ENCODE data around the gene ADAMTS2.

The ADAMTS2 gene

GRCh38 chr5:179311091-179311470 lies 34.2 kb downstream of the ADAMTS2 start:
- DNase-seq (ENCODE audit: low read depth) = no peak

DNA sequence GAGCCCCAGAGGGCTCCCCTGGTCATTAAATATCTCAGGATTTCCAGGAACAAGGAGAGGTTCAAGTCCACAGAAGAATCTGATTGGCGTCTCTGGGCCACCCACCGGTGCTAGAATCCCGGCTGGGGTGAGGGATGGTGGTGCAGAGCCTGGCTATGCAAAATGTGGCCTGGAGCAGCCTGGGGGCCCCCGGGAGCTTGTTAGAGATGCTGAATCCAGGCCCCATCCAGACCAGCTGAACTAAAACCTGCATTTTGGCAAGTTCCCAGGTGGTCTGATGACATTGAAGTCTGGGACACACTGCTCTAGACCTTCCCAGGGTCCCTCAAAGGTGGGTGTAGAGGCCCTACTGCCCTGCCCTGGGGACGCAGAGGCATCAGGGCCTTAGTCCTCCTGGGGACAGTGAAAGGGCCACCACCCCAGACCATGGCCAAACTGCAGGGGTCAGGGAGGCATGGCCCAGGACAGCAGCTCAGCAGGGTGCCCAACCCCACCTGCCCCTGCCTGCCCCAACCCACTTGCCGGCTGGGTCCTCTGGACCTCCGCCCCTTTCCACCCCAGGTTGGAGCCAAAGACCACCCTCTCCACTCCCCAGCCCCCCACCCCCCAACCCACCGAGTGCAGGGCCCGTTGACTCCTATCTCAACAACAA lies 34.7 kb downstream of the ADAMTS2 start:
- no peak for DNase-seq (ENCODE audit: low read depth)

DNA sequence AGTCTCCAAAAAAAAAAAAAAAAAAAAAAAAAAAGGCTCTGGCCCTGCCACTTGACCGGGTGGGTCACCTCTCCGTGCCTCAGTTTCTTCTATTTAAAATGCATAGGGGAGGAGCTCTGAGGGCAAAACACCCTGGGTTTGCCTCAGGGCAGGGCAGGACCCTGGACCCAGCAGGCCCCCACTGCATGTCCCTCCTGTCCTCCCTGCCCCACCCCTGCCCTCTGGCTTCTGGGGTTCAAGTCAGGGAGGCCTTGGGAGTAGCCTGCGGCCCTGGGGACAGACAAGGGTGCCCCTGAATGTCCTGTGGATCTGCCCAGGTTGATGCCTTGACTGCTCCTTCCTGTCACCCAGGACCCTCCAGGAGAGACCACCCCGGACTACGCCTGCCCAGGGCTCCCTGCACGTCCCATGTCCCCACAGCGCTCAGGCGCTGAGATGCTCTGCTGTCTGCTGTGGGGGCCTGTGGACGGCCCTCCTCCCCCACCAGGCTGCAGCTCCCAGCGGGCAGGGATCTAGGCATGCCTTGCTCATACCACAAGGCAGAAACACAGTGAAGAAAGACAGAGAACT lies 35.4 kb downstream of the ADAMTS2 start:
- no peak for DNase-seq (ENCODE audit: low read depth)

DNA sequence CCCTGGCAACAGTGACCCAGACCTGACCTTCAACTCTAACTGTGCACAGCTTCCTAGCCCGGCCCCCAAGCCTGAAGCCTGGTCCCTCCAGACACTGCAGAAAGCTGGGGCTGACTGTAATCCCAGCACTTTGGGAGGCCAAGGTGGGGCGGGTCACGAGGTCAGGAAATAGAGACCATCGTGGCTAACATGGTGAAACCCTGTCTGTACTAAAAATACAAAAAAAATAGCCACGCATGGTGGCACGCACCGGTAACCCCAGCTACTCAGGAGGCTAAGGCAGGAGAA lies 35.9 kb downstream of the ADAMTS2 start:
- no peak for DNase-seq (ENCODE audit: low read depth)

GRCh38 chr5:179308563-179309382 lies 36.5 kb downstream of the ADAMTS2 start:
- no peak for DNase-seq (ENCODE audit: low read depth)

GRCh38 chr5:179307931-179308471 lies 37.3 kb downstream of the ADAMTS2 start:
- DNase-seq (ENCODE audit: low read depth) = no peak

DNA sequence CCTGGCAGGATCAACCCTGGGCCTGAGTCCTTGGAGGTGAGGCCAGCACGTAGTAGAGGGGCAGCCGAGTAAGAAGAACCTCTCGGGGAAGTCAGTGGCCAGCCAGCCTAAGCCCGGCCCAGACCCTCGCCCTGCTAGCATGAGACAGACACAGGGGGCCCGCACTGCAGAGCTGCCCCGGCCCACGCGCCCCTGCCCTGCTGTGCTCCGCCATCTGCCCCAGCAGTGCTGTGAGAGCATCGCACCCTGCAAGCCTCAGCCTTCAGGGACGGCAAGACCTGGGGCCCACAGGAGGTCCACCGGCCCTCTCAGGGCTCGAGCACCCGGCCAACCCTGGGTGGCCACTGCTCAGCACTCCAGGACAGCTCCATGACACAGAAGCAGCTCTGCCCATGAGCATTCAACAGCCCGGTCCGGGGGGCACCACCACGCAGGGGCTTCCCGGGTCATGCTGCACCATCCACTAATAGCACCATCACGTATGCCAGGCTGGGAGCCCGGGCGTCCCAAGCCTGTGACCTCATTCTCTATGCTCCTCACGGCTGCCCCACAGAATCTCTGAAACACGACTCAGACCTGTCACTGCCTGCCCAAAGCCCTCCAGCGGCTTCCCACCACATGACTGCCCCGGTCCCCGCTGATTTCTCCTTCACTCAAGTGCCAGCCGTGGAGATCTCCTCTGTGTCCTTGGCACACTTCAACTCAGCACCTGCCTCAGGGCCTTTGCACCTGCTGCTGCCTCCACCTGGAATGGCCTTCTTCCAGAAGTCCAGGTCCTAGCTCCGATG lies 38.1 kb downstream of the ADAMTS2 start:
- DNase-seq (ENCODE audit: low read depth) = no peak

DNA sequence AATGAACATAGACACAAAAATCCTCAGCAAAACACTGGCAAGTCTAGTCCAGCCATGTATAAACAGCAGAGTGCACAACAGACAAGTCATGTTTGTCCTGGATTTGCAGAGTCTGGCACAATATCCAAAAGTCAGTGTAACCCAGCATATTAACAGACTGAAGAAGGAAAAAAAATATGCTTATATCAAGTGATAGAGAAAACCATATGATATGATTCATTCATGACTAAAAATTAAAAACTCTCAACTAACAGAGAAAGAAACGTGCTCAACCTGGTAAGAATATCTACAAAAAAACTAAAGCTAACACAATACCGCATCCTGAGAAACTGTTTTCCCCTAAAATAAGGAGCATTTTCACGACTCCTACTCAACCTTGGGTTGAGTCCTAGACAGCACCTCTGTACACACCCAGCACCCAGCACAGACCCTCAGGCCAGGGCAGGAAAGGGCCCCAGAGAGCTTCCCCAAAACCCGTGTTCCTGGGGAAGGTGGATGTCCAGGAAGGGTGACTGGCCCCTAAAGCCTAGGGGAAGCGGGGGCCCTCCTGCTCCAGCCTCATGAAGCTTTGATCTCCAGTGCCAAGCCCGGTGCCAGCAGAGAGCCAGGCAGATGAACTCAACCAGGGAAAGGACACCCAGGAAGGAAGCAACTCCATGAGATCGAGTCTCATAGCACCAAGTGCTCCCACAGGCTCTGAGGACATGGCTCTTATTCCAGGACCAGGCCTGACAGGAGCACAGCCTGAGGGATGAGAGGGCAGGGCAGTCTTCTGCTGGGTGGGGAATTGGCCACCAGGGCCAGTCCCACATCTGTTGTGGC lies 38.9 kb downstream of the ADAMTS2 start:
- no peak for DNase-seq (ENCODE audit: low read depth)

- DNase-seq (ENCODE audit: low read depth) = no peak
Measured at GRCh38 chr5:179304871-179305270, 40.4 kb downstream of the ADAMTS2 start.

- no peak for DNase-seq (ENCODE audit: low read depth)
Measured at GRCh38 chr5:179304466-179304865, 40.8 kb downstream of the ADAMTS2 start.

- DNase-seq (ENCODE audit: low read depth) = no peak
Measured at GRCh38 chr5:179303451-179304200, 41.6 kb downstream of the ADAMTS2 start.

DNA sequence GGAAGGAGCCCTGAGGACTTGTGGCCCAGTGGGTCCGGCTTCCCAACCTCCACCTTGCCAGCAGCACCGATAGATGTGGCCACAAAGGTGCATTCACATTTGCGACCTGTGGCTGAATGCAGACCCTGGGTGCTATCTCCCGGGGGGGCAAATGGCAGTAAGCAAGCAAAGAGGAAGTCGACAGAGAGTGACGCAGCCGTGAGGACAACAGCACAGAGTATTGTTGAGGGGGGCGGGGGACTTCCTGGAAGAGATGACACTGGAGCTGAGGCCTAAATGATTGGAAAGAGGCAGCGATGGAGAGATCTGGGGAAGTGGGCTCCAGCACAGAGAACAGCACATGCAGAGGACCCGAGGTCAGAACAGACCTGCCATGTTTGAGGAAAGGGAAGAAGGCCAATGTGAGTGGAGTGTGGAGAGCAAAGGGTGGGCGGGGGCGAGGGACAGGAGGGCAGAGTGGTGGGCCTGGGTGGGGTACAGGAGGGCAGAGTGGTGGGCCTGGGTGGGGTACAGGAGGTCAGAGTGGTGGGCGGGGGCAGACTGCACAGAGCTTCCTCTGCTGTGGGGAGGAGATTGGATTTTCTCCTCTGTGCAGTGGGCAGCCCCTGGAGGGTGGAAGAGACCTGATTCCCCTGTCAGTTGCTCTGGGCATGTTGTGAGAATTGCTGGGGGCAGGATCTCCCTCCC lies 42.6 kb downstream of the ADAMTS2 start:
- no peak for DNase-seq (ENCODE audit: low read depth)

- no peak for DNase-seq (ENCODE audit: low read depth)
Measured at GRCh38 chr5:179301796-179302195, 43.5 kb downstream of the ADAMTS2 start.

DNA sequence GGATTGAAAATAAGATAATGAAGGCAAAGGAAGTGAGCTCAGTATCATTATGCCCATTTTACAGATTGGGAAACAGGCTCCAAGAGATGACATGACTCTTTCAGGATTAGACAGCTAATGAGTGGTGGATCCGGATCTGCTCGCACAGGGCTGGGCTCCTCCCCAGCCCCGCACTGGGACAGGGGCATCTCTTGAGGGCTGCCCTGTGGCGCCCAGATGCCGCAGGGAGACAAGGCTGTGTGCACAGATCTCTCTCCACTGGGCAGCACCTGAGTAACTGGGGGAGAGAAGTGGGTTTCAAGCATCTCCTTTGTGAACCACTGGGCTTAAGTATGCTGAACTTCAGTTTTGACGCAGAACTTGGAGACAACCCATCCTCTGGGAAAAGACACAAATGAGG lies 43.9 kb downstream of the ADAMTS2 start:
- no peak for DNase-seq (ENCODE audit: low read depth)

DNA sequence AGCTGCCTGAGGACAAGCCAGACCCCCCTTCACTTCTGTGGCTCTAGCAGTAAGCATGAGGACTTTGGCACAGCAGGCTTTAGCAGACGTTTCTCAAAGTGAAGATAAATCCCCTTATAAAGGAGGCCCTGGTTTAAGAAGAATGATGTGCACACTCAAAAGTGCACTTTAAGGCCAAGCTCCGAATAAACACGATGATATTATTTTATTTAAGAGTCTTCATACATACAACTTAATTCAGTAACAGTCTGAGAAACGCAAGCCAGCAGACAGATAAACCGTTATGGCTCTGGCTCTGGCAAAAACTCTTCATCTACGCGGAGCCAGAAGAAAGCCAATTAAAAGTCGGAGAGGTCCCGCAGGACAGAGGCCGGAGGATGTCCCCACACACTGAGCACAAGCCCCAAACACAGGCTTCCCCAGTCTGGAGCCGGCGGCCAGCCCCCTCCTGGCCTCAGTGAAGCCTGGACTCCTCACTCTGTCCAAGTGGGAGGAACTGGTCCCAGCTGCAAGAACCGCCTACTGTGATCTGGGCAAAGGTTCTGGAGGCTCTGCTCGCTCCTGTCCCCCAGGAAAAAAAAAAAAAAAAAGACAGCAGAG lies 44.6 kb downstream of the ADAMTS2 start:
- no peak for DNase-seq (ENCODE audit: low read depth)

GRCh38 chr5:179298181-179298993 lies 46.9 kb downstream of the ADAMTS2 start:
- no peak for DNase-seq (ENCODE audit: low read depth)

DNA sequence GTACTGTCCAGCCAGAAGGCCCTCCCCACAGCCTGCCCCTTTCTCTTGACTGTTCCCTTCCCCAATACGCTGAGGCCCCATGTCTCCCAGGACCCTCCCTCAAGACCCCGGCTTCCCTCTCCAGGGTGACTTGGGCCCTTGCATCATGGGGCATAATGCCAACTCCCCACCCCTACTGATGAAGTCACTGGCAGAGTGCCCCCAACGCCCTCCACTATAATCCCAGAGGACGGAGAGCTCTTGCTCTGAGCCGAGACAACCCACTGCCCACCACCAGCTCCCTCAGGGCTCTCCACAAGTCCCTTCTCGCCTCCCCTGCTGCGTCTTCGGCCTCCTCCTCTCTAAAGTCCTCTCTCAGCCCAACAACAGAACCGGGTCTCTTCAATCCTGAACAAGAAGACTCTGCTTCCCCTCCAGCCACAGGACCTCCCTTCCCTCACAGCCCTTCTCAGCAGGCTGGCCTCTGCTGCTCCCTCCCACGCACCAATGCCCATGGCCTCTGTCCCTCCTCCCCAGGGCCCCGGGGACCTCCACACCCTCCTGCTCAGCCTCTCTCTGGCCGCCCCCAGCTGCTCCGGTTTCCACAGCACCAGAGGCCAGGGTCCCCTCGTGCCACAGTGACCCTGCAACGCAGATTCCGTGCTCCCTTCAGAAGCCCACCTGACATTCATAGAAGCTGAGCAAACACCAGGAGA lies 47.6 kb downstream of the ADAMTS2 start:
- no peak for DNase-seq (ENCODE audit: low read depth)

GRCh38 chr5:179297026-179297425 lies 48.2 kb downstream of the ADAMTS2 start:
- no peak for DNase-seq (ENCODE audit: low read depth)

Measured in stimulated activated CD8-positive, alpha-beta memory T cell treated with anti-CD3 and anti-CD28 coated beads, Interleukin-7, amount 100 ng/mL, for 24 hours (primary cell).